HG02938 (cell line): ENCODE measurements around the gene GULP1.
"Not testable (repeated sequence)": the region's sequence is repeated elsewhere in the genome, so short reads cannot be mapped to it uniquely, and the experiment has no call there.

Experiments used
- ATAC-seq: cut with Tn5 transposase; IDR thresholded peaks from one replicate; pipeline ENCODE4 v1.9.1; 2021; ENCODE audit warnings: mild to moderate bottlenecking, moderate library complexity; ENCODE audit not compliant: unreplicated experiment

The GULP1 gene

DNA sequence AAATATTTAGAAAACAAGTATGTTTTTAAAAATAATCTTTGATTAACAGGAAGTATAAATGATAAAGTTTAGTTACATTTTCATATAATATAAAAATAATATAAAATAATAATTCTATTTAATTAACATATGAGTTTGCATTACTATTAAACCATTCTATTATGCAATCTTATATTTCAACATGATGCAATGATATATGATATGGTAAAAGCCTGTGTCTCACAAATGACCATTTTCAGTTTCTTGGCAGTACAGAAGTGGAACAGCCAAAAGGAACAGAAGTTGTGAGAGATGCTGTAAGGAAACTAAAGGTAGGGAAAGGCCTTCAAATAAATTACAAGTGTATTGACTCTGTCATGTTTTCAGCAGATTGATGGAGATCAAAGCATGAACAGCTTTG is 230.8 kb downstream of the GULP1 start:
- ATAC-seq = no peak

- no peak for ATAC-seq
These were observed 232.2 kb downstream of the GULP1 start for GRCh38 chr2:188523919-188524318.

GRCh38 chr2:188524519-188525113 is 232.9 kb downstream of the GULP1 start:
- peak; percentile 86 for ATAC-seq

- ATAC-seq = no peak
These were observed 235.0 kb downstream of the GULP1 start for GRCh38 chr2:188526701-188527100.

- ATAC-seq = no peak
These were observed 235.5 kb downstream of the GULP1 start for GRCh38 chr2:188527141-188527540.

GRCh38 chr2:188527581-188527993 is 235.9 kb downstream of the GULP1 start:
- ATAC-seq = no peak

DNA sequence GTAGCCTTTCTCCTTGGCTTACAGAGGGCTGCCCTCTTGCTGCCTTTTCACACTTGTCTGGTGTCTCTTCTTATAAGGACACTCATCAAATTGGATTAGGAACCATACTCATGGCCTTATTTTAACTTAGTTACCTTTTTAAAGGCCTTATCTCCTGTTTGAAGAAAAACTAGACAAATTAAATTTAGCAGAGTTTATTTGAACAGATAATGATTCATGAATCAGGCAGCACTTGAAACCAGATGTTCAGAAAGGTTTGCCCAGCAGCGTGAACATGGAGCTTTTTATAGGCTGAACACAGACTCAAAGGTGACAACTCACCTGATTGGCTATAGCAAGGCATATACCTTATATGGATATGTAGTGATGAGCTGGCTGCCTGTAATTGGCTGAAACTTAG is 238.0 kb downstream of the GULP1 start:
- no peak for ATAC-seq

GRCh38 chr2:188534875-188535274 is 243.2 kb downstream of the GULP1 start:
- no peak for ATAC-seq

DNA sequence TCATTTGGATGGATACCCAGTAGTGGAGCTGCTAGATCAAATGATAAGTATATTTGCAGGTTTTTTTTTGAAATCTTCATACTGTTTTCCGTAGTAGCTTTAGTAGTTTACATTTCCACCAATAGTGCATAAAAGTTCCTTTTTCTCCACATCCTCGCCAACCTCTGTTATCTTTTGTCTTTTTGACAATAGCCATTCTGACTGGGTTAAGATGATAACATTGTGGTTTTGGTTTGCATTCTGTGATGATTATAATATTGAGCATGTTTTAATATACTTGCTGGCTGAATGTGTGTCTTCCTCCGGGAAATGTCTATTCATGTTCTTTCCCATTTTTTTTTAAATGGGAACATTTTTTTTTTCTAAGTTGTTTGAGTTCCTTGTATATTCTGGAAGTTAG is 260.0 kb downstream of the GULP1 start:
- no peak for ATAC-seq

DNA sequence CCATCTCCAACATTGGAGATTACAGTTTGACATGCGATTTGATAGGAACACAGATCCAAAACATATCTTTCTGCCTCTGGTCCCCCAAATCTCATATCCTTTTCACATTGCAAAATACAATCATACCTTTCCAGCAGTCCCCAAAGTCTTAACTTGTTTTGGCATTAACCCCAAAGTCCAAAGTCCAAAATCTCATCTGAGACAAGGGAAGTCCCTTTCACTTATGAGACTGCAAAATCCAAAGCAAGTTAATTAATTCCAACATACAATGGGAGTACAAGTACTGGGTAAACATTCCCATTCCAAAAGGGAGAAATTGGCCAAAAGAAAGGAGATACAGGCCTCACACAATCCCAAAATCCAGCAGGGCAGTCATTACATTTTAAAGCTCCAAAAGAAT is 265.4 kb downstream of the GULP1 start:
- ATAC-seq = no peak

DNA sequence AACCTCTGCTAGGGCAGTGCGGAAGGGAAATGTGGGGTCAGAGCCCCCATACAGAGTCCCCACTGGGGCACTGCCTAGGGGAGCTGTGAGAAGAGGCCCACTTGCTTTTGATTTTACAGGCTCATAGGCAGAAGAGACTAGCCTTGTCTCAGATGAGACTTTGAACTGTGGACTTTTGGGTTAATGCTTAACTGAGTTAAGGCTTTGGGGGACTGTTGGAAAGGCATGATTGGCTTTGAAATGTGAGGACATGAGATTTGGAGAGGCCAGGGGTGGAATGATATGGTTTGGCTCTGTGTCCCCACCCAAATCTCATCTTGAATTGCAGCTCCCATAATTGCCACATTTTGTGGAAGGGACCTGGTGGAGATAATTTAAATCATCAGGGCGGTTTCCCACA is 267.8 kb downstream of the GULP1 start:
- not testable (repeated sequence) for ATAC-seq

GRCh38 chr2:188561473-188561979 is 269.9 kb downstream of the GULP1 start:
- no peak for ATAC-seq

- ATAC-seq = no peak
These were observed 277.9 kb downstream of the GULP1 start for GRCh38 chr2:188569431-188570165.

DNA sequence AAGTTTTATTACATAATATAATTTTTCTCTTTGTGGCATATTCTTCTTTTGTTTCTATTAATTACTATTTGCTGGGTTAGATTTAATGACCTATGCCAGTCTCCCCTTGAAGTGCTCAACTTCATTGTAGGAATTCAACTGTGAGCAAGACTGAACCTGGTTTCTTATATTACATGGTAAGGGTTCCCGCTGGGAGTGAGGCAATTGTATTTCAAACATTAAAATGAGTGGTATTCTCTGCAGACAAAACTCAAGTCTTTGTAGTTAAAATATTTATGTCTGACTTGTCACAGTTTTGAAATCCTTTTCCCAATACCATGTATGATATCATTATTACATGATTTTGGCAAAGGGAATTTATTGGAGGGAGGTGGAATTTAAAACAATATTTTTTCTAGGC is 278.7 kb downstream of the GULP1 start:
- ATAC-seq = no peak

DNA sequence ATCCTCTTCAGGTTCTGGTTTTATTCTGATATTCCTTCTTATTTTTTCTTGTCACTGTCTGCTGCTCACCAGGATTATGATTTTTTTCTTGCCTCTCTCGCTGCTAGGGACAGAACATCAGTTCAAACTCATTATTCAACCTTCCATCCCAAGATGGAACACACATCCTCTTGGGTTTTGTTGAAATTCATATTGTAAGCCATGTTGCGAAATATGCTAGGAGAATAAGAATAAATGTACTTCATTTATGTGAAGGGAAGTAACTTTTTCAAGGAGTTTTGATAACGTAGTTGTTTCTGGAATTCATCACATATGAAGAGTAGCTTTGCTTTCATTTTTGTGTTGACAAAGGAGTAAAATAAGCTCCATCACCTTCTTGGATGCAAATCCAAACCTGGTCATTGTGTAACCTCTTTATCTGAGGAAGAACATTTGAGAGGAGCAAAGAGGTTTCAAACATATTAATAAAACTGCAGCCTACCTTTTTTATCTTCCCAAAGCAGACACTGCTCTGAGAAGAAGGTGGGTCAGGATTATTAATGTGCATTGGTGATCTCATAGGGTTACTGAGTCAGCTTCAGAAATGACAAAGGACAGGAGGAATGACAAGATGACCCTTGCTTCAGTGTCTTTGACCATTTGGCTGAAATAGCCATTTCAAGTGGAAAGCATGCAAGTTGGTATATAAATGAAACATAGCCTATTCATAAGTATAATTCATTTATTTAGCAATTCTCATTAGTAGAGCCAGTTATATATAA is 280.0 kb downstream of the GULP1 start:
- ATAC-seq = no peak

DNA sequence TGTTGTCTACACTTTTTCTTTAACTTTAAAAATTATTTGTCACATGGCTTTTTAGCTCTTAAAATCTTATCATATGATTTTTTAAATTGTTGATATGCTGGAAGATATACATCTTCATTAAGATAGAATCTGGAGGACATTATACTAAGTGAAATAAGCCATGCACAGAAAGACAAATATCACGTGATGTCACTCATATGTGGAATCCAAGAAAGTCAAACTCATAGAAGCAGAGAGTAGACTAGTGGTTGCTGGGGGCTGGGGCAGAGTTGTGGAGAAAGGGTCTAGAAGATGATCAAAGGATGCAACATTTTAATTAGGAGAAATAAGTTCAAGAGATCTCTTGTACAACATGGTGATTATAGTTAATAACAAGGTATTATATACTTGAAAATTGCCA is 280.9 kb downstream of the GULP1 start:
- ATAC-seq = no peak

GRCh38 chr2:188573453-188573852 is 281.8 kb downstream of the GULP1 start:
- no peak for ATAC-seq

GRCh38 chr2:188576006-188576405 is 284.3 kb downstream of the GULP1 start:
- ATAC-seq = no peak

DNA sequence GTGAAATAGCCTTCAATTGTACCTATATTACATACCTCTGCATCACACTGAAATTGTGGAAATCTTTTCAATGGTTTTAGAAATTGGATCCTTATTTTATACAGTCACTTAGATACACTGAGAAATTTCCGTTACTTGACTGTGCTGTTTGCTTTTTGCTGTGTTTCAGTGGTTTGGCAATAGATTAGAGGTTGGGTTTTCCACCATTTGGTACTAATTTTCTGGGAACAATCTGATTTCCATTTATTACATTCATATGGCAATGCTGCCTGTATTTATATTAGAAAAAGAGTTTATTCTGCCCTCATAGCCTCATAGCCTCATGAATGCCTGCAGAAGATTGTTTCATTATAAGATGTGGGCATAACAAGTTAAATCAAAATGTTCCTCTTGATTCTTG is 285.0 kb downstream of the GULP1 start:
- ATAC-seq = no peak

GRCh38 chr2:188577231-188577630 is 285.6 kb downstream of the GULP1 start:
- no peak for ATAC-seq

DNA sequence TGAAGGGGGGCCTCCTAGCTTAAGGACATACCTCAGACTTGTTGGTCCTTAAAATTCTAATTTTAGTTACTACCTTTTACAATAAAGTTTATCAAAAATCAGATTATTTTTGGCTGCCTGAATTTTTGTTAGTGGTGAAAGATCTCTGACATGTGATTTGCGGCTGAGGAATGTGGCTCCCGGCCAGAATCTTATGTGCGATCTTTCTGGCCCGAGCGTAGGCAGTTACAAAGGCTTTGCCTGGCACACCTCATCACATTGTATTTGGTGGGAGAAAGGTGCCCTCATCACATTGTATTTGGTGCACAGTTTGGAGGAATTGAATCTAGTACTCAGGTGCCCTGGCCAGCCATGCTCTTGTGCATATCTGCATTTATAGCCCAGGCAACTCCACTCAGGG is 289.1 kb downstream of the GULP1 start:
- ATAC-seq = no peak

DNA sequence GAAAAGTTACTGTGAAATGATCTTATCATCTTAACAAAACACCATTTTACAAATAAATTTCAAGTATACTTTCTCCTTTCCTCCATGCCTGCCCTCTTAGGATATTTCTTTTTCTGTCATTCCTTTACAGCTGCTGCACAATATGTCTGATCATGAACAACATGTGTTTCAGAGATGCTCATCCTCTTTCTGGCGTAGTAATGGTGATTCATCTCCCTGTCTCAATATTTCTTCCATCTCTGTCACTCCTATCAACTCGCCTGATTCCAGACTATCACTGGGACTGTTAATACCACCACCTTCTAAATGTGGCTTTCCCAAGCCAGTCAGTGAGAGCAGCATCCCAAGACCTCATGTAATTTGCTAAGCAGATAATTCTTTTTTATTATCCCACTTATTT is 290.5 kb downstream of the GULP1 start:
- no peak for ATAC-seq
